ENCODE measurements around the gene DMD. TPM values are rescaled to one million over a fixed set of nuclear protein-coding genes. Genes with fewer than 3 reads are reported as not detected.

The DMD gene
- total RNA-seq, 4 donors from 2014 or later, result 18.7 to 69.5 (median 38.5) TPM

DNA sequence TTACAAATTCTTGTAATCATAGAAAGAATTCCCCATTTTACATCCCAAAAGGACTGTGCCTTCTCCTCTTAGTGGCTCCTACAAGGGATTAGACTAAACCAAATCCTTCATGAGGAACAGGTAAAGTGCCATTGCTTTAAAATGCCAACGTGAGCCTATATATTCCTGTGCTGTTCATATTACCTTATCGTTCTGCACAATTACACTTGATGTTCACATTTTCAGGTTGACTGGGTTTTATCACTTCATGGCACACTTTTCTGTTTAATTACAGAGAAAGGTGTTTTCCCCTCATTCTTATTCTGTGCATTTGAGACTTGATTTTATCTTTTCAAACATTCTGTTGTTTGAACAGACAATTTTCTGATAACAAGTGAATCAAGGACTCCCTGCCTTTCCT lies 1493.9 kb downstream of the DMD start:
- WGBS, result 68% methylated on average over 2 of the region's 2 CpGs
- Histone ChIP-seq H3K36me3 (no peaks in the 10 kb centered on the region), H3K27me3 (no peaks in the 10 kb centered on the region), H3K4me3 (no peak overlapping the region), H3K9me3 (no peaks in the 10 kb centered on the region), H3K27ac (no peak overlapping the region), H3K4me1 (no peaks in the 10 kb centered on the region)
- TF ChIP-seq POLR2A (IDR thresholded peaks at IDR 0.05), result no peak
- TF ChIP-seq, protein P1, sequence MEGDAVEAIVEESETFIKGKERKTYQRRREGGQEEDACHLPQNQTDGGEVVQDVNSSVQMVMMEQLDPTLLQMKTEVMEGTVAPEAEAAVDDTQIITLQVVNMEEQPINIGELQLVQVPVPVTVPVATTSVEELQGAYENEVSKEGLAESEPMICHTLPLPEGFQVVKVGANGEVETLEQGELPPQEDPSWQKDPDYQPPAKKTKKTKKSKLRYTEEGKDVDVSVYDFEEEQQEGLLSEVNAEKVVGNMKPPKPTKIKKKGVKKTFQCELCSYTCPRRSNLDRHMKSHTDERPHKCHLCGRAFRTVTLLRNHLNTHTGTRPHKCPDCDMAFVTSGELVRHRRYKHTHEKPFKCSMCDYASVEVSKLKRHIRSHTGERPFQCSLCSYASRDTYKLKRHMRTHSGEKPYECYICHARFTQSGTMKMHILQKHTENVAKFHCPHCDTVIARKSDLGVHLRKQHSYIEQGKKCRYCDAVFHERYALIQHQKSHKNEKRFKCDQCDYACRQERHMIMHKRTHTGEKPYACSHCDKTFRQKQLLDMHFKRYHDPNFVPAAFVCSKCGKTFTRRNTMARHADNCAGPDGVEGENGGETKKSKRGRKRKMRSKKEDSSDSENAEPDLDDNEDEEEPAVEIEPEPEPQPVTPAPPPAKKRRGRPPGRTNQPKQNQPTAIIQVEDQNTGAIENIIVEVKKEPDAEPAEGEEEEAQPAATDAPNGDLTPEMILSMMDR (IDR thresholded peaks at IDR 0.05), result no peak
- TF ChIP-seq EP300 (IDR thresholded peaks at IDR 0.05), result no peak
- TF ChIP-seq POLR2AphosphoS5 (IDR thresholded peaks at IDR 0.05), result no peak
- no peak for DNase-seq (ENCODE audit: low spot score in 2 of 2)

DNA sequence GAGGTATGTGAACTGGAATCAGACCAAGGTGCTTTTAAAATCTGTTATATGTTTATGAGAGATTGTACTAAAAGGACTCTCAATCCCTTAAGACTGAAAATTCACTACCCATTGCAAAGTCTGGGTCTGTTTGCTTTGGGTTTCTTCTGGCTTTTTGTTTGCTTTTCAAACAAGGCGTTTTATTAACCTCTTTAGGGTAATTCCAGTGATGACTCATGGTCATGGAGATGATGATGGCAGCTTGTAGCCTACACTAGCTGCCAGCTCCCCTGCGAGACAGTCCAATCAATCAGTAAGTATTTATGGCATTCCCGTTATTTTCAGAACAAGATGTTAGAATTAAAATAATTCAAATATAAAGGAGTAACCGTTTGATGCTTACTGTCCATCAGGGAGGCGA lies 1495.7 kb downstream of the DMD start:
- no peak for DNase-seq (ENCODE audit: low spot score in 2 of 2)
- H3K27ac ChIP-seq, result no peak overlapping the region
- WGBS, result 76% methylated on average over 5 of the region's 5 CpGs
- no peaks in the 10 kb centered on the region for H3K27me3 ChIP-seq
- TF ChIP-seq POLR2A (IDR thresholded peaks at IDR 0.05), result no peak
- TF ChIP-seq, protein P1 (IDR thresholded peaks at IDR 0.05), result no peak
- TF ChIP-seq POLR2AphosphoS5 (IDR thresholded peaks at IDR 0.05), result no peak
- no peak for TF ChIP-seq EP300 (IDR thresholded peaks at IDR 0.05)
- H3K9me3 ChIP-seq, result no peaks in the 10 kb centered on the region
- no peak overlapping the region for H3K4me3 ChIP-seq
- H3K4me1 ChIP-seq, result no peaks in the 10 kb centered on the region
- H3K36me3 ChIP-seq, result no peaks in the 10 kb centered on the region

DNA sequence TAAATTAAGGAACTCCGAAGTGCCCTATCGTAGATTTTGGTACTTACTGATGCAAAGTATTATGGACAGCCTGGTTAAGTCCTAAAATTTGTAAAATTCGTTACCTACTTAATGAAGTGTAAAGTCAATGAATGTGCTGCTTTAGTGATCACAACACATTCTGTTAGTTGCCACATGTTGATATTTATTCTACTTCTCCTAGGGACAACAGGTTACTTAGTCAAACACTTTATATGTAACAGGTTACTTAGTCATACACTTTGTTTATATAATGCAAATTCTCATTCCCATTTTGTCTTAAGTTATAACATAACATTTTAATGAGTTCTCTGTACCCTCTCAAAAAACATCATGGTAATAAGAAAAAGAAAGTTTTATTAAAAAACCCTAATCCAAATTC lies 1496.6 kb downstream of the DMD start:
- Histone ChIP-seq H3K9me3 (no peaks in the 10 kb centered on the region), H3K4me3 (no peak overlapping the region), H3K27me3 (no peaks in the 10 kb centered on the region), H3K27ac (no peak overlapping the region), H3K4me1 (no peaks in the 10 kb centered on the region), H3K36me3 (no peaks in the 10 kb centered on the region)
- TF ChIP-seq, protein P1 (IDR thresholded peaks at IDR 0.05), result no peak
- TF ChIP-seq EP300 (IDR thresholded peaks at IDR 0.05) (no peak), POLR2AphosphoS5 (IDR thresholded peaks at IDR 0.05) (no peak)
- 83% methylated on average over 3 of the region's 3 CpGs for WGBS
- DNase-seq (ENCODE audit: low spot score in 2 of 2), result no peak

DNA sequence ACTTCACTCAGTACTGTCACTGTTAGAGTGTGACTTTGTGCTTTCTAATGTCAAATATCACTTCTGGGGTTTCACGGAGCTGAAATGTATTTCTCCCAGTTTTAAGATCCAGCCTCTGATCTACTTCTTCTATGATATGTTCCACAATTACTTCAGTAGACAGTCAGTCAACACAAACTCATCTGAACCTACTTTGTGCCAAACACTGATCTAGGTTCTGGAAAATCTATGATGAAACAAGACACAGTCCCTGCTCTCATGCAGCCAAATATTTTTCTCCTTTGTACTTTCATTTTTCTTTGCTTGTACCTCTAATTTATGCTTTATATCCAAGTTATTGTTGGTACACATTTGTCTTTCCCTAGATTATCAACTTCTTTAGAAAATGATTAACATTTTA lies 1498.2 kb downstream of the DMD start:
- Histone ChIP-seq H3K4me3 (no peak overlapping the region), H3K9me3 (no peaks in the 10 kb centered on the region), H3K27ac (no peak overlapping the region), H3K36me3 (no peaks in the 10 kb centered on the region), H3K27me3 (no peaks in the 10 kb centered on the region), H3K4me1 (no peaks in the 10 kb centered on the region)
- no peak for DNase-seq (ENCODE audit: low spot score in 2 of 2)
- TF ChIP-seq POLR2AphosphoS5 (IDR thresholded peaks at IDR 0.05) (no peak), POLR2A (IDR thresholded peaks at IDR 0.05) (no peak), EP300 (IDR thresholded peaks at IDR 0.05) (no peak)
- TF ChIP-seq, protein P1 (IDR thresholded peaks at IDR 0.05), result no peak
- 87% methylated on average over 1 of the region's 1 CpG for WGBS

DNA sequence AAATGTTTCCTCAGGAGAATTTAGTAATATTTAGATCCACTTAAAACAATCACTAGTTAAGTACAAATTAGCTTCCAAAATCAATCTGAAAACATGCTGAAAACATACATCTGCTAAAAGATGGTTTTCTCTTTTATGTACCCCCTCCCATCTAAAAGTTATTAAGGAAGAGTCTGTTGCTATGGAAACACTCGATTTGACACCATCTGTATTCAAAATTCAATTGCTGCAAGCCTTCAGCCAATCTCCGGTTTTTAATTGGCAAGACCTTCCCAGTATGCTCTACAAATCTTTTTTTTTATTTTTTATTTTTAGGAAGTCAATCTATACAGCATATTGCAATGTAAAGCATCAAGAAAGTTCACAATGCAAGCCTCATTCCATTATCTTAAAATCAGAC lies 1500.2 kb downstream of the DMD start:
- Histone ChIP-seq H3K9me3 (no peaks in the 10 kb centered on the region), H3K27ac (no peak overlapping the region), H3K4me3 (no peak overlapping the region), H3K36me3 (no peaks in the 10 kb centered on the region), H3K4me1 (no peaks in the 10 kb centered on the region), H3K27me3 (no peaks in the 10 kb centered on the region)
- WGBS, result 45% methylated on average over 2 of the region's 2 CpGs
- TF ChIP-seq POLR2A (IDR thresholded peaks at IDR 0.05) (no peak), POLR2AphosphoS5 (IDR thresholded peaks at IDR 0.05) (no peak), EP300 (IDR thresholded peaks at IDR 0.05) (no peak)
- TF ChIP-seq, protein P1 (IDR thresholded peaks at IDR 0.05), result no peak
- no peak for DNase-seq (ENCODE audit: low spot score in 2 of 2)
